Aorta (tissue), 5 donors: ENCODE measurements around the gene ARL5C. TPM values are rescaled to one million over a fixed set of nuclear protein-coding genes. Genes with fewer than 3 reads are reported as not detected.
"Not testable (repeated sequence)": the region's sequence is repeated elsewhere in the genome, so short reads cannot be mapped to it uniquely, and the experiment has no call there.

ENCODE experiments used
- ATAC-seq: fragments of 200-7000 bp; cut with Tn5 transposase; one replicate; pipeline ENCODE4 v1.9.1; 2022; ENCODE audit warnings: moderate library complexity; ENCODE audit not compliant: low FRiP score
- DNase-seq, 2 donors: peaks; one replicate each; pipeline ENCODE4 v3.0.0-alpha.2; 2020
- H3K27ac ChIP-seq, 2 donors: one replicate each; pipeline ENCODE4 v1.5.1; 2013; ENCODE audit warnings: low read length in 2 of 2, mild to moderate bottlenecking in 2 of 2, moderate library complexity in 2 of 2, control low read depth in 1 of 2, inconsistent platforms in 1 of 2, low read depth in 1 of 2
- H3K27me3 ChIP-seq, 2 donors: one replicate each; pipeline ENCODE4 v1.6.1; 2013; ENCODE audit warnings: control low read depth in 1 of 2, low read length in 1 of 2, mild to moderate bottlenecking in 1 of 2, moderate library complexity in 1 of 2; ENCODE audit not compliant: insufficient read depth in 2 of 2, control insufficient read depth in 1 of 2
- H3K36me3 ChIP-seq, 2 donors: one replicate each; pipeline ENCODE4 v1.6.1; 2013; ENCODE audit warnings: control low read depth in 1 of 2, low read length in 1 of 2, mild to moderate bottlenecking in 1 of 2; ENCODE audit not compliant: insufficient read depth in 2 of 2, control insufficient read depth in 1 of 2
- H3K4me1 ChIP-seq, 2 donors: one replicate each; pipeline ENCODE4 v1.6.1; 2013; ENCODE audit warnings: low read length in 2 of 2, control low read depth in 1 of 2, mild to moderate bottlenecking in 1 of 2, moderate library complexity in 1 of 2; ENCODE audit not compliant: insufficient read depth in 2 of 2, control insufficient read depth in 1 of 2
- H3K4me3 ChIP-seq, 2 donors: one replicate each; pipeline ENCODE4 v1.5.1; 2013; ENCODE audit warnings: low read length in 2 of 2, control low read depth in 1 of 2, mild to moderate bottlenecking in 1 of 2
- H3K9me3 ChIP-seq: one replicate; pipeline ENCODE4 v1.6.1; 2013; ENCODE audit warnings: mild to moderate bottlenecking, low read length; ENCODE audit not compliant: control insufficient read depth
- WGBS, 2 donors: extraction: QIAGEN DNeasy Blood & Tissue Kit; methylation state at CpG; one replicate each; pipeline ENCODE4 v1.1.7; 2013; 5-methylcytosine and 5-hydroxymethylcytosine counted together
- intact Hi-C, 2 donors: fragments of 100-400 bp; cut with DNase I; formaldehyde crosslinking; loops; one replicate each; pipeline versions ENCODE4 v1.14.2 to v1.15.0; 2022
- polyA plus RNA-seq, 2 donors: library from polyadenylated mRNA; stranded (reverse); fragments of 200-250 nt; gene quantifications; one replicate each; pipeline ENCODE4 v1.2.3, GENCODE V29; 2013
- total RNA-seq, 2 donors: library from RNA; stranded (reverse); fragmentation: NEBNext Ultra II Directional; extraction: Animal tissue kit (Norgen Biotek cat#: 25700); gene quantifications; one replicate each; pipeline ENCODE4 v1.2.1, GENCODE V29; 2021
- donor health status: healthy with polysubstance abuse.
- donor health status: Bipolar disorder and iron deficiency.
- donor health status: DM: no; HTN: no; CAD: no.
- donor health status: DM: no; HTN: no; CAD: no.
- donor health status: DM: yes; HTN: yes; CAD: no.

Gene ARL5C
- total and polyA plus RNA-seq, 4 donors: 0.54 TPM; not detected in 3

GRCh38 chr17:39132192-39132610, 33.8 kb downstream of the ARL5C start:
- H3K36me3 ChIP-seq: no peaks in the 10 kb centered on the region
- DNase-seq: no peak
- H3K9me3 ChIP-seq: no peaks in the 10 kb centered on the region
- no peaks in the 10 kb centered on the region for H3K4me1 ChIP-seq
- no peak overlapping the region for H3K4me3 ChIP-seq
- intact Hi-C loops: no loop called here
- WGBS, 2 donors: 86% methylated on average over 7 of the region's 7 CpGs
- peak; percentile 71 for ATAC-seq
- no peak overlapping the region for H3K27ac ChIP-seq
- H3K27me3 ChIP-seq: no peaks in the 10 kb centered on the region

GRCh38 chr17:39131616-39132015, 34.3 kb downstream of the ARL5C start:
- no peaks in the 10 kb centered on the region for H3K4me1 ChIP-seq
- H3K36me3 ChIP-seq: no peaks in the 10 kb centered on the region
- H3K27me3 ChIP-seq: no peaks in the 10 kb centered on the region
- DNase-seq: no peak
- no peaks in the 10 kb centered on the region for H3K9me3 ChIP-seq
- no peak for ATAC-seq
- no peak overlapping the region for H3K4me3 ChIP-seq
- no peak overlapping the region for H3K27ac ChIP-seq
- WGBS, 2 donors: 87 to 88% methylated on average over 6 of the region's 6 CpGs
- intact Hi-C loops: no loop called here

GRCh38 chr17:39130205-39130604, 35.8 kb downstream of the ARL5C start:
- DNase-seq (no peak), ATAC-seq (no peak)
- intact Hi-C loops: no loop called here
- no peaks in the 10 kb centered on the region for H3K27me3 ChIP-seq
- no peaks in the 10 kb centered on the region for H3K4me1 ChIP-seq
- no peaks in the 10 kb centered on the region for H3K36me3 ChIP-seq
- WGBS, 2 donors: 94 to 96% methylated on average over 3 of the region's 3 CpGs
- no peak overlapping the region for H3K4me3 ChIP-seq
- no peak overlapping the region for H3K27ac ChIP-seq
- H3K9me3 ChIP-seq: no peaks in the 10 kb centered on the region

GRCh38 chr17:39129544-39129943, 36.4 kb downstream of the ARL5C start:
- H3K9me3 ChIP-seq, H3K36me3 ChIP-seq, H3K27me3 ChIP-seq, H3K4me3 ChIP-seq, DNase-seq, H3K4me1 ChIP-seq, H3K27ac ChIP-seq, ATAC-seq: not testable (repeated sequence)
- intact Hi-C loops: loop anchor here in 1 of 2 donors (10.0 kb wide), 1 partner anchor 105 kb away; no protein-coding TSS in a partner anchor
- 82 to 96% methylated on average over 6 of the region's 6 CpGs for WGBS, 2 donors

- 75 to 96% methylated on average over 6 of the region's 6 CpGs for WGBS, 2 donors
- no peaks in the 10 kb centered on the region for H3K9me3 ChIP-seq
- no peak overlapping the region for H3K27ac ChIP-seq
- intact Hi-C loops: loop anchor here in 1 of 2 donors (10.0 kb wide), 1 partner anchor 102 kb away; no protein-coding TSS in a partner anchor
- H3K4me1 ChIP-seq: no peaks in the 10 kb centered on the region
- ATAC-seq: no peak
- no peak for DNase-seq
- no peaks in the 10 kb centered on the region for H3K27me3 ChIP-seq
- H3K36me3 ChIP-seq: no peaks in the 10 kb centered on the region
- H3K4me3 ChIP-seq: no peak overlapping the region
Observed at GRCh38 chr17:39126436-39126835, 39.5 kb downstream of the ARL5C start.

GRCh38 chr17:39125143-39125875, 40.7 kb downstream of the ARL5C start:
- intact Hi-C loops: loop anchor here in 1 of 2 donors (10.0 kb wide), 1 partner anchor 101 kb away; no protein-coding TSS in a partner anchor
- Histone ChIP-seq H3K4me1 (no peaks in the 10 kb centered on the region), H3K27ac (no peak overlapping the region), H3K4me3 (no peak overlapping the region), H3K36me3 (no peaks in the 10 kb centered on the region), H3K27me3 (no peaks in the 10 kb centered on the region), H3K9me3 (no peaks in the 10 kb centered on the region)
- DNase-seq (no peak), ATAC-seq (no peak)
- WGBS, 2 donors: 99 to 100% methylated on average over 2 of the region's 2 CpGs

- DNase-seq (no peak), ATAC-seq (peak; percentile 11)
- Histone ChIP-seq H3K27ac (no peak overlapping the region), H3K4me1 (no peaks in the 10 kb centered on the region), H3K27me3 (no peaks in the 10 kb centered on the region), H3K4me3 (no peak overlapping the region), H3K36me3 (no peaks in the 10 kb centered on the region), H3K9me3 (no peaks in the 10 kb centered on the region)
- intact Hi-C loops: loop anchor here in 1 of 2 donors (10.0 kb wide), 1 partner anchor 99 kb away; no protein-coding TSS in a partner anchor
- 6 to 11% methylated on average over 9 of the region's 9 CpGs for WGBS, 2 donors
Observed at GRCh38 chr17:39123627-39124026, 42.3 kb downstream of the ARL5C start.

GRCh38 chr17:39122991-39123390, 43.0 kb downstream of the ARL5C start:
- WGBS, 2 donors: 95% methylated on average over 7 of the region's 7 CpGs
- intact Hi-C loops: loop anchor here in 1 of 2 donors (10.0 kb wide), 1 partner anchor 98 kb away; no protein-coding TSS in a partner anchor
- H3K4me3 ChIP-seq: no peak overlapping the region
- DNase-seq (no peak), ATAC-seq (no peak)
- no peak overlapping the region for H3K27ac ChIP-seq
- no peaks in the 10 kb centered on the region for H3K36me3 ChIP-seq
- no peaks in the 10 kb centered on the region for H3K27me3 ChIP-seq
- no peaks in the 10 kb centered on the region for H3K4me1 ChIP-seq
- H3K9me3 ChIP-seq: no peaks in the 10 kb centered on the region

- not testable (repeated sequence) for H3K9me3 ChIP-seq, H3K36me3 ChIP-seq, H3K27ac ChIP-seq, ATAC-seq, H3K27me3 ChIP-seq, DNase-seq, H3K4me3 ChIP-seq, H3K4me1 ChIP-seq
- 85 to 95% methylated on average over 10 of the region's 10 CpGs for WGBS, 2 donors
- intact Hi-C loops: loop anchor here in 1 of 2 donors (10.0 kb wide), 1 partner anchor 97 kb away; no protein-coding TSS in a partner anchor
Observed at GRCh38 chr17:39121919-39122318, 44.0 kb downstream of the ARL5C start.
